ENCODE results near the gene CCDC89.

- TF ChIP-seq, protein P1, sequence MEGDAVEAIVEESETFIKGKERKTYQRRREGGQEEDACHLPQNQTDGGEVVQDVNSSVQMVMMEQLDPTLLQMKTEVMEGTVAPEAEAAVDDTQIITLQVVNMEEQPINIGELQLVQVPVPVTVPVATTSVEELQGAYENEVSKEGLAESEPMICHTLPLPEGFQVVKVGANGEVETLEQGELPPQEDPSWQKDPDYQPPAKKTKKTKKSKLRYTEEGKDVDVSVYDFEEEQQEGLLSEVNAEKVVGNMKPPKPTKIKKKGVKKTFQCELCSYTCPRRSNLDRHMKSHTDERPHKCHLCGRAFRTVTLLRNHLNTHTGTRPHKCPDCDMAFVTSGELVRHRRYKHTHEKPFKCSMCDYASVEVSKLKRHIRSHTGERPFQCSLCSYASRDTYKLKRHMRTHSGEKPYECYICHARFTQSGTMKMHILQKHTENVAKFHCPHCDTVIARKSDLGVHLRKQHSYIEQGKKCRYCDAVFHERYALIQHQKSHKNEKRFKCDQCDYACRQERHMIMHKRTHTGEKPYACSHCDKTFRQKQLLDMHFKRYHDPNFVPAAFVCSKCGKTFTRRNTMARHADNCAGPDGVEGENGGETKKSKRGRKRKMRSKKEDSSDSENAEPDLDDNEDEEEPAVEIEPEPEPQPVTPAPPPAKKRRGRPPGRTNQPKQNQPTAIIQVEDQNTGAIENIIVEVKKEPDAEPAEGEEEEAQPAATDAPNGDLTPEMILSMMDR (conservative IDR thresholded peaks at IDR 0.05; ENCODE audit: low read depth in 2 of 2) = no peak
- TF ChIP-seq POLR2AphosphoS5 (IDR thresholded peaks at IDR 0.05; ENCODE audit: low read depth) = no peak
These were observed 39.7 kb upstream of the CCDC89 start for GRCh38 chr11:85725510-85726258.

Measured in GM23338 (cell line).